Activated effector memory CD4-positive, alpha-beta T cell treated with anti-CD3 and anti-CD28 coated beads, Interleukin-2, amount 50 U/mL, for 16 hours (primary cell): ENCODE data around the gene UGT3A1.
"Not testable (repeated sequence)": the region's sequence is repeated elsewhere in the genome, so short reads cannot be mapped to it uniquely, and the experiment has no call there.

Experiments
- DNase-seq: peaks from one replicate; pipeline ENCODE4 v3.0.0-alpha.2; 2020

UGT3A1 gene

DNA sequence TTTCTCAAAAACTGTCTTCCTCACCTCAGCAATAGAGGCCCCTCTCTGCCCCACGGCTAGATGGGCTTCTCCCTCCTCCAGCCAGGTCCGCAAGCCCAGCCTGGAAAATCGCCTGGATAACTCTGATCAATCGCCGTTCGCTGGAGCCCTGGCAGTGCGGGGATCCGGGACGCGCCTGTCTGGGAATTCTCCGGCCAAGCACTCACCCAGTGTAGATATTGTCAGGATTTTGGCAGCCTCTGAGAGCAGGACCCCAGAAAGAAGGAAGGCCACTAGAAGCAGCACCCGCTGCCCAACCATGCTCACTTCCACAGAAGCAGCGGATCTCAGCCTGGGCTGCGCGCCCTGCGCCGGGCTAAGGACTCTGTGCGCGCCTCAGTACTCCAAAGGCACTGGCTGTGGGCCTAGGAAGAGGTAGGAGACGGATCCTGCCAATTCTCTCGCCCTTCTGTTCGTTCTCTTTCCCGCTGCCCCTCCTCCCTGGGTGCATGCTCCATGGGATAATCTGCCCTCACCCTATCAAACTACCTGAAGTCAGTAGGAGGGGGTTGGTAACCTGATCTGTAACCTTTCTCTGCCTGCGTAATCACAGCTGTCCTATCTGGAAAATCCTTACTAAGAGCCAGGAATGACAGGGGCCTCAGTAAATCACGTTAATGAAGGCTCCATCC is at the start of gene UGT3A1:
Gene UGT3A1 (minus strand): TSS at position 450 of the 671 bp plus-strand sequence. CDS start 150 bp downstream, at position 300.
- no peak for DNase-seq

- DNase-seq: no peak
These were observed 44.5 kb upstream of the UGT3A1 start for GRCh38 chr5:36035696-36036095.

DNA sequence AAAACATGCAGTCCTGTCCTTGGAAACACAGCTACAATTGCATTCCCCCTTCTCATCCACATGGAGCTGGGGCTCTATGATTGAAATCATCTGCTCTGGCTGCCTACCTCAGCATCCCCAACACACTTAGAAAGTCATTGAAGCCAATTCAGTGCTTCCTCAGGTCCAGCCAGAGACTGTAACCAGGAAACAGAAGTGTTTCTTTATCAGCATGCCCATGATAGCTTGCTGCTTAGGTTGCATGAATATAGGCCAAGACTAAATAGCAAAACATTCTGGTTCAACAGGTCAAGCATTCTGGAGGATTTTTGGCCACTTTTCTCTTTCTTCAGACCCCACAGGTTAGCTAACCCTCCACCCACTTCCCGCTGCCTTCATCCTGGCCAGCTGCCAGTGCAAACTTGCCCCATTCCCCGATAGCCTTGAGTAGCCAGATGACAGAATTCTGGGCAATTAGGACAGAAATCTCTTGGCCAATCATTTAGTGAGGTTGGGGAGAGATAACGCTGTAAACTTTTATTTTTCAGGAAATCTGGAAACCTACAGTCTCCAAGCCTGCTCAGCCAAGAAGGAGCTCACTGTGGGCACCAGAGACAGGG is 43.4 kb upstream of the UGT3A1 start:
- not testable (repeated sequence) for DNase-seq

GRCh38 chr5:36033486-36033885 is 42.3 kb upstream of the UGT3A1 start:
- no peak for DNase-seq

DNA sequence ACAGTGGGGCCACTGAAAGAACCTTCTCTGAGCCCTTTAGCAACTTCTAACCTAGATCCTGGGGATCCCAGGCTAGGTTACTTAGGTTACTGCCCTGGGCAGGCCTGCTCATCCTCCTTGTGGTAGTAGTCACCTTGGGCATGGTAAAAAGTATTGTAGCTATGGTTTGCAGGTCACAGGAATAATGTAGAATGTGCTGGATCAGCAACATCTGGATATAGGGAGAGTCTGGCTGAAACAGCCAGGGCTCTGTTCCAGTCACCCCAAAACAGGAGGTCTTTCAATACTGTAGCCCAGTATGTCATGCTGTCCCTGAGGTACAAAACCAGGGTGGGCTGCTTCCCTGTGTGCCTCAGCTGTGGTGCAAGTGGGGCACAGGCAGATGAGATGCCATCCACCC is 41.9 kb upstream of the UGT3A1 start:
- no peak for DNase-seq

GRCh38 chr5:36031223-36031622 is 40.0 kb upstream of the UGT3A1 start:
- no peak for DNase-seq

DNA sequence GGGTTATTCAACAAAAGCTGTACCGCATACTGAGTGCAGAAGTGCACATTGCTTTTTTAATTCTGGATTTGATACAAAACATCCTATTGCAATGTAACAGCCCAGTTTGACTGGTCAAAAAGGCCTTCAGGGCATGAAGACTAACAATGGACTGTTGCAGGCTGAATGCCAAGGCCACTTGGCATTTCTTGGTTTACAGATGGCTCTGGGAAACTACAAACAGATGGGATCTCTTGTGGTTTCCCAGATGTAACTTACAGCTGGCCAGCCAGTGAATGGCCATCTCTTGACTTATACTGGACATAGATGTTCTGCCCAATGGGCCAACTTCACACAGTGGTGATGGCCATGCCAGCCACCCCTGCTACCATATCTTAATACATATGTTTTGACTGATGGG is 38.7 kb upstream of the UGT3A1 start:
- DNase-seq: no peak

GRCh38 chr5:36028816-36029465 is 37.8 kb upstream of the UGT3A1 start:
- DNase-seq: no peak

GRCh38 chr5:36027711-36028110 is 36.5 kb upstream of the UGT3A1 start:
- no peak for DNase-seq

DNA sequence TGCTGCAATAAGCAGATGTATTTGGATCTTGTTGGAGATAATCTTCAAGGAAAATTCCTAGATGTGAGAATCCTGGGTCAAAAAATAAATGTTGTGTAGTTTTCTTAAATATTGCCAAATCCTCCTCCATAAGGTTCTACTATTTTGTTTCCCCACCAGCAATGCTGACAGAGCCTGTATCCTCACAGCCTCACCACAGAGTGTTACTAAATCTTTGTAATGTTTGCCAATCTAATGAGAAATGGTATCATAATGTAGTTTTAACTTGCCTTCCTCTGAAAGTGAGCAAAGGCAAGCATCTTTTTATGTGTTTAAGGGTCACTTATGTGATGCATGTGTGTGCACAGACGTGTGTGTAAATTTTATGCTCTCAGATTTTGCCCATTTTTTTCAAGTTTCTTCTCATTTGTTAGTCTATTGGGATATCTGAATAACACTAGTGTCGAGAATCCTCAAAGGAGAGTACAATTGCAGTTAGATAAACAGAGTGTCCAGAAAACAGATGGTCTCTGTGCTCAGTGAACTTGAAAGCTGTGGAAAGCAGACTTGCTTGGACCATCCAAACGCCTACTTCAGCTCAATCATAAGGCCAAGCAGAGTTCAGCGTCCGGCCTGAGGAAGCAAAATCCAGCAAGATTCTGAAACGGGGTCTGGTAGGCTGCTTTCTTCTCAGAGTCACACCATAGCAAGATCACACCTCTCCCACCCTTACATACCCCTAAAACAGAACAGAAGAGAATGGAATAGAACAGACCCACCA is 35.7 kb upstream of the UGT3A1 start:
- no peak for DNase-seq

DNA sequence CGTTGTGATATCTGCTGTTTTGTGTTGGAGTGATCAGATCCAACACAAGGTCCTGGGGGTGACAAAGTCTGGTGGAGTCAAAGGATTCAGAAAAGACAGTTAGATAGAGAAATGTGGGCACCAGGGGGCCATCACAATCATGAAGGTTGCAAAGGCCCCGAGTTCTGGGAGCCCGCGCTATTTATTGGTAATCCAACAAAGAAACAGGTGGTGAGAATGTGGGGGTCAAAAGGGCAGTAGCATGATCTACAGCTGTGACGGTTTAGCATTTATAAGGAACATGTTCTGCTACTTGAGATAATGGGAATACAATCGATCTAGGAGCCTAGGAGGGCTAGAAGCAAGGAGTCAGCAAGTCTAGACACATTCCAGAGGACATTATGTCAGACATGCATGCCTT is 31.1 kb upstream of the UGT3A1 start:
- not testable (repeated sequence) for DNase-seq

DNA sequence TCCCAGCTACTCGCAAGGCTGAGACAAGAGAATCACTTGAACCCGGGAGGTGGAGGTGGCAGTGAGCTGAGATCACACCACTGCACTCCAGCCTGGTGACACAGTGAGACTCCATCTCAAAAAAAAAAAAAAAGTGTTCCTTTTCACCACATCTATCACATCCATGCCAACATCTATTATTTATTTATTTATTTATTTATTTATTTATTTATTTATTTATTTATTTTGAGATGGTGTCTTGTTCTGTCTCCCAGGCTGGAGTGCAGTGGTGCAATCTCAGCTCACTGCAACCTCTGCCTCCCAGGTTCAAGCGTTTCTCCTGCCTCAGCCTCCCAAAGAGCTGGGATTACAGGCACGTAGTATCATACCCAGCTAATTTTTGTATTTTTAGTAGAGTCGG is 28.4 kb upstream of the UGT3A1 start:
- not testable (repeated sequence) for DNase-seq

- DNase-seq: no peak
These were observed 26.4 kb upstream of the UGT3A1 start for GRCh38 chr5:36017622-36018021.

DNA sequence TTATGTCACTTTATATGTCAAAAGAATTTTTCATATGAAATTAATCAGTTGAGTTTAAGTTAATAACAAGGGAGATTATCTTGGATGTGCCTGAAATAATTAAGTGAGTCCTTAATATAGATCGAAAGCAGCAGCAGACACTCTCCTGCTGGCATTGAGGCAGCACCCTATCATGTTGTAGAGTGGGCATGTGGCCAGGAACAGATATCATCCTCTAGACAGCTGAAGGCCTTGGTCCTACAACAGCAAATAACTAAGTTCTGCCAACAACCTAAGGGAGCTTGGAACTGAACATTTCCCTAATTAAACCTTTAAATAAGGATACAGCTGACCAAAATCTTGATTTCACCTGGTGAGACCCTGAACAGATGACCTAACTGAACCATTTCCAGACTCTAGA is 25.8 kb upstream of the UGT3A1 start:
- DNase-seq: no peak

DNA sequence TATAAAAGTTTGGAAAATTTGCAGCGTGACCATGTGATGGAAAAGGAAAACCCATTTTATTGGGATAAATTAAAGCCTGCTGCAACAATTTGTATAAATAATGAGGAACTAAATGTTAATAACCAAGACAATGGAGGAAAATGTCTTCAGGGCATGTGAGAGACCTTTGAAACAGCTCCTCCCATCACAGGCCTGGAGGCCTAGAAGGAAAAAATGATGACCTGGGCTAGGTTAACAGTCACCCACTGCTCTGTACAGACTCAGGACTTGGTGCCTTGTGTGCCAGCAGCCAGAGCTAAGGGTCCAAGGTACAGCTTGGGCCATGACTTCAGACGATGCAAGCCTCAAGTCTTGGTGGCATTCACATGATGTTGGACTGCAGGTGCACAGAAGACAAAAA is 22.0 kb upstream of the UGT3A1 start:
- DNase-seq: no peak

DNA sequence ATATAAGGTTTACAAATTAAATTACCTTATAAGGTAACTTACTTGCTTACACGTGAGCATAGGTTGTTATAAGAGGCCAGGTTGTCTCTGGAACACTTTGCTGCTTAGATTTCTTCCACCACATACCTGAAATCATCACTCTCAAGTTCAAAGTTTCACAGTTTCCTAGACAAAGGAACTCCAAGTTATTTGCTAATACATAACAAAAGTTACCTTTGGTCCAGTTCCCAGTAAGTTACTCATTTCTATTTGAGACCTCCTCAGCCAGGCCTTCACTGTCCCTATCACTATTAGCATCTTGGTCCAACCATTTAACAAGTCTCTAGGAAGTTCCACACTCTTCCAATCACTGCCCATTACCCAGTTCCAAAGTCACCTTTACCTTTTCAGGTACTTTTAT is 18.5 kb upstream of the UGT3A1 start:
- DNase-seq: no peak

DNA sequence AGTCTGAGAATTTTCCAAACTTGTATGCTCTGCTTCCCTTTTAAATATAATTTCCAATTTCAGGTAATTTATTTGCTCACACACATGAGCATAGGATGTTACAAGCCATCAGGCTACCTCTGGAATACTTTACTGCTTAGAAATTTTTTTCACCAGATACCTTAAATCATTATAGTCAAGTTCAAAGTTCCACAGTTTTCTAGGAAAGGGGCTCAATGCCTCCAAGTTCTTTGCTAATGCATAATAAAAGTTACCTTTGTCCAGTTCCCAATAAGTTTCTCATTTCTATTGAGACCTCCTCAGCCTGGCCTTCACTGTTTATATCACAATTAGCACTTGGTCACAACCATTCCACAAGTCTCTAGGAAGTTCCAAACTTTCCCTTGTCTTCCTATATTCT is 16.2 kb upstream of the UGT3A1 start:
- DNase-seq: no peak

GRCh38 chr5:36006163-36006562 is 15.0 kb upstream of the UGT3A1 start:
- DNase-seq: no peak

DNA sequence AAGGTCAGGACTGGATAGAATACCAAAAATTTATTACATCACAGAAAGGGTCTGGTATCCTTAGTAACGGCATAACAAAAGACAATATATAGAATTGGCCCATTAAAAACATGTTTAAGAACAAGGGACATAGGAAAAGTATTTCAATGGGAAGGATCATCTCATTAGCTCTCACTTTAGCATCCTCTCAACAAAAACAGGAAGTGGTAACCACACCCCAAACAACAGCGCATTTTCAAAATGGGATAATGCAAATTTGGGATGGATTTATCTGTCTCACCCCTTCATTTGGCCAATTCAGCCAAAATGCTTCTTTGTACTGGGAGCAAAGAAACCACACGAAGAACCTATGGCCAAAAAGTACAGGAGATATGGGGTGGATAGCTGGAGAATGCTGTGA is 9.8 kb upstream of the UGT3A1 start:
- no peak for DNase-seq

GRCh38 chr5:35999547-35999946 is 8.4 kb upstream of the UGT3A1 start:
- no peak for DNase-seq

GRCh38 chr5:35996076-35996475 is 4.9 kb upstream of the UGT3A1 start:
- no peak for DNase-seq

DNA sequence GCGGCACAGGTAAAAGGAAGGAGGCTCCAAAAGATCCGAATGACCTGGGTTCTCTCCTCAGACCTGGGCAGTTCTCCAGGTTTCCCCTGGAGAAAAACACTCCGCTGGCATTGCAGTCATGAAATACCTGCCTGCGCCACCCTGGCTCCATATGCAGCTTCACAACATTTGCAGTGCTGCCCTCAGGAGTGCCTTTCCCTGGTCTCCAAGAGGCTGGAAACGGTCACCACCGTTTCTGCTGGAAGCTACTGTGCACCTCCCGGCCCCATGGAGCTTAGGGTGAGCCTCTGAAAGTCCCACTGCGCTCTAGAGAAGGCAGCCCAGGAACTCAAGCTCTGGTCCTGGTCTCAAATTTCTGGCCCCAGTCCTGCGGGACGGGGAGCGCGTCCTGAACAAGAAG is 670 bp downstream of the UGT3A1 start:
- no peak for DNase-seq

DNA sequence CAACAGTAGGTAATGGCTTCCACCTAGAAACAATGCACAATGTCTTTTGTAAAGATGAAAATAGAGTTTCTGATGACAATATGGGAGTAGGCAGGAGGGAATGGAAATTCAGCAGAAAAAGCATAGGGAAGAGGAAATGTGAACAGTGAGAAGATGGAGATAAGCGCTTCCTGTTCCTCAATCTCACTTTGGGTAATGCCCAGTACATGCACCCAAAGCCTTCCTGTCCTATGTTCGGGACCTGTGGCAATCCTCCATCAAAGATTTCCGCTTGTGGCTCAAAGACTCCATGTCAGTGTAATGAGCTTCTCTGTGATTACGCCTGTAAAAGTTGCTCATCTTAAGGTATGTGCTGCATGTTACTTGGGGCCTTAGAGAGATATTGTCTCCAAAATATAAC is 2.7 kb downstream of the UGT3A1 start:
- DNase-seq: no peak

DNA sequence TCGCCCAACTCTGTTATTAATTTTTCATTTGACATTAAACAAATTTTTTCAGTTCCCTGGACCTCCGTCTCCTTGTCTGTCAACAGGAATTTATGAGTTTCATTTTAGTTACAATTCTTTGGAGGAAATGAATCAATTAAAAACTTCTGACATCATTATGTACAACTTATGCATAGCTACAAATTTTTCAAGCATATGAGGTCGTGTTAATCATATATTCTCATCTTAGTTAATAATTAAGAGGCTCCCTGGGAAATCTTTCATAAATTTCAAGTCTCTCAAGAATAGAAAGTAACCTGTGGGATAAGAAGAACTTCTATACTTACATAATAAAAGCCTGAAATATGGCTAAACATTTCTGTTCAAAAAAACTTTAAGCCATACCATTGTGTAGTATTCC is 3.4 kb downstream of the UGT3A1 start:
- no peak for DNase-seq
